ENCODE measurements around the gene SERPINA1. TPM values are rescaled to one million over a fixed set of nuclear protein-coding genes. Genes with fewer than 3 reads are reported as not detected.

Gene SERPINA1
- total and polyA plus RNA-seq, 4 donors: 10,220 to 47,972 (median 25,583) TPM

- Histone ChIP-seq H3K9ac (ENCODE audit: low read depth in 1 of 2, low read length in 2 of 2) (peak overlapping the region in 1 of 2 donors; percentile 47), H3K27ac (ENCODE audit: low read depth in 1 of 2, low read length in 2 of 2) (peak overlapping the region; percentile 94 to 98), H3K4me3 (ENCODE audit: low read depth in 1 of 3, low read length in 3 of 3) (no peak overlapping the region), H3K9me3 (ENCODE audit: control insufficient read depth in 4 of 4, low read length in 3 of 4) (no peaks in the 10 kb centered on the region), H3K4me1 (ENCODE audit: control insufficient read depth in 4 of 4, insufficient read depth in 4 of 4, low read length in 3 of 4) (peaks cover 15 to 79% (median 60%) of the 10 kb centered on the region in 4 donors), H3K36me3 (ENCODE audit: control insufficient read depth in 4 of 4, insufficient read depth in 3 of 4, low read depth in 1 of 4, low read length in 3 of 4) (no peaks in the 10 kb centered on the region), H3K27me3 (ENCODE audit: control insufficient read depth in 4 of 4, insufficient read depth in 4 of 4, low read length in 3 of 4) (no peaks in the 10 kb centered on the region)
- 14% methylated on average over 5 of the region's 5 CpGs for WGBS
- DNase-seq (ENCODE audit: low spot score): no peak
- TF ChIP-seq SP1 (IDR thresholded peaks at IDR 0.05) (peak; percentile 82), MAX (IDR thresholded peaks at IDR 0.05) (peak; percentile 88), RAD21 (IDR thresholded peaks at IDR 0.05) (peak in 1 of 2 donors; percentile 21), ATF3 (IDR thresholded peaks at IDR 0.05) (peak; percentile 50), YY1 (IDR thresholded peaks at IDR 0.05) (peak; percentile 30), FOXA1 (IDR thresholded peaks at IDR 0.05) (no peak), NR2F2 (IDR thresholded peaks at IDR 0.05) (no peak), ZBTB33 (IDR thresholded peaks at IDR 0.05) (peak; percentile 62), TAF1 (conservative IDR thresholded peaks at IDR 0.05) (no peak), CTCF (IDR thresholded peaks at IDR 0.05; ENCODE audit: low read depth, low read length, missing input control) (no peak), FOXA2 (IDR thresholded peaks at IDR 0.05) (no peak), HNF4G (IDR thresholded peaks at IDR 0.05) (no peak), EGR1 (IDR thresholded peaks at IDR 0.05; ENCODE audit: low read depth in 2 of 2) (peak in 1 of 2 donors; percentile 85), JUND (IDR thresholded peaks at IDR 0.05) (peak; percentile 19 to 69), RXRA (IDR thresholded peaks at IDR 0.05) (peak; percentile 59 to 80), REST (IDR thresholded peaks at IDR 0.05) (peak; percentile 15), HNF4A (conservative IDR thresholded peaks at IDR 0.05) (peak; percentile 54 to 68), GABPA (IDR thresholded peaks at IDR 0.05 in 1 of 2, conservative IDR thresholded peaks at IDR 0.05 in 1 of 2) (no peak)
Observed at GRCh38 chr14:94392510-94392935, 4.1 kb upstream of the SERPINA1 start.
